HUES48 (cell line): Measurements from ENCODE around the gene HBD.
"Not testable (repeated sequence)": the region's sequence is repeated elsewhere in the genome, so short reads cannot be mapped to it uniquely, and the experiment has no call there.

ENCODE experiments used
- H3K27ac ChIP-seq: one replicate; pipeline ENCODE4 v1.7.0; 2013; ENCODE audit warnings: low read depth, low read length, inconsistent platforms
- H3K27me3 ChIP-seq: 2 replicates; pipeline ENCODE4 v1.6.1; 2013; ENCODE audit warnings: mild to moderate bottlenecking, low read length; ENCODE audit not compliant: control insufficient read depth, insufficient read depth
- H3K36me3 ChIP-seq: 2 replicates; pipeline ENCODE4 v1.6.1; 2013; ENCODE audit warnings: low read length; ENCODE audit not compliant: control insufficient read depth, insufficient read depth
- H3K4me1 ChIP-seq: 2 replicates; pipeline ENCODE4 v1.6.1; 2013; ENCODE audit warnings: mild to moderate bottlenecking, low read length; ENCODE audit not compliant: control insufficient read depth, insufficient read depth
- H3K4me3 ChIP-seq: 2 replicates; pipeline ENCODE4 v1.5.1; 2013; ENCODE audit warnings: mild to moderate bottlenecking, low read depth, low read length
- H3K9ac ChIP-seq: 2 replicates; pipeline ENCODE4 v1.6.1; 2013; ENCODE audit warnings: mild to moderate bottlenecking, low read depth, low read length, moderate library complexity
- H3K9me3 ChIP-seq: 2 replicates; pipeline ENCODE4 v1.6.1; 2013; ENCODE audit warnings: low read length; ENCODE audit not compliant: control insufficient read depth, insufficient read depth

The HBD gene

DNA sequence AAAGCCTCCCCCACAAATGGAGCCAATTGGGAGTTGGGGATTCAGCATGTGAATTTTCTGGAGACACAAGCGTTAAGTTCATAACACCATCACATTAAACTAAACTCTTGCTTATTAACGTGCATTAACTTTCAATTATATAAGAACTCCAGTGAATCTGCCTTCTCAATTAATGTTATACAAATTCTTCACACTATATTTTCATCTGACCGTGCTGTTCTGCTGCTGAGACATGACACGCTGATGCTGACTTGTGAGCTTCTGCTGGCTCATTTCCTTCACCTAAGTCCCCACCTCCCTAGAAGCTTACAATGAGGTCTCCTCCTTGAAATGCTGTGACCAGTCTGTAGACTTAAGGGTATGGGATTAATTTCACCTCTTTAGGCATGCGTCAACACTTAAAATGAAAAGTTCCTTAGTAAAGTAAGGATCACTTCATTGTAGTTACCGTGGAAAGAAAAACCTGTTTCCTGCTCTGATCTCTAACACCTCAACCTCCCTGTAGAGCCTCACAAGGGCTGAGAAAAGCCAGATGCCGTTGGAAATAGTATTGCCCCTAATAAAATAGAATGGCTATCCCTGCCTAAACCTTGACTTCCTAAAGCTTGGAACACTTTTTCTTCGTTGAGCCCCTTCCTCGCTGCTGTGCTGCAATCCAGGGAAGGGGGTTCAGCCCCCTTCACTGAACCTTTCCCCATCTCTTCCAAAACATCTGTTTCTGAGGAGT, 18.1 kb upstream of the HBD start:
- Histone ChIP-seq H3K9ac (no peak overlapping the region), H3K36me3 (no peaks in the 10 kb centered on the region), H3K9me3 (no peaks in the 10 kb centered on the region), H3K27ac (no peak overlapping the region), H3K27me3 (no peaks in the 10 kb centered on the region), H3K4me1 (peaks cover 5% of the 10 kb centered on the region; the same call in 1 of the 2 replicates), H3K4me3 (no peak overlapping the region)

DNA sequence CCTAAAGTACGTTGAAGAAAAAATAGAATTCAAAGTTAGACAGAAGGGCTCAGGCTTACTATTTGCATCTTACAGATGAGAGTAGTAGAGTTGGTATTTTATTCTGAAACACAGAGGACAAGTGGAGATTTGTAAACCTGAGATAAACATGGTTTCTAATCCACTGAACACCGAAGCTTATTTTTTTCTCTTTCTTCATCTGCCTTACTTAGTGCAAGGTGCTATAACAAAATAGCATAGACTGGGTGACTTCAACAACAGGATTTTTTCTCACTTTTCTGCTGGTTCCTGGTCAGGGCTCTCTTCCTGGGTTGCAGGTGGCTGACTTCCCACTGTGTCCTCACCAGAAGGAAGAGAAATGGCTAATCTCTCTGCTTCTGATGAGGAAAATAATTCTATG, 17.5 kb upstream of the HBD start:
- no peaks in the 10 kb centered on the region for H3K9me3 ChIP-seq
- H3K36me3 ChIP-seq: no peaks in the 10 kb centered on the region
- H3K27ac ChIP-seq: no peak overlapping the region
- no peaks in the 10 kb centered on the region for H3K27me3 ChIP-seq
- H3K9ac ChIP-seq: no peak overlapping the region
- H3K4me1 ChIP-seq: peaks cover under 1% of the 10 kb centered on the region; the same call in 1 of the 2 replicates
- H3K4me3 ChIP-seq: no peak overlapping the region

DNA sequence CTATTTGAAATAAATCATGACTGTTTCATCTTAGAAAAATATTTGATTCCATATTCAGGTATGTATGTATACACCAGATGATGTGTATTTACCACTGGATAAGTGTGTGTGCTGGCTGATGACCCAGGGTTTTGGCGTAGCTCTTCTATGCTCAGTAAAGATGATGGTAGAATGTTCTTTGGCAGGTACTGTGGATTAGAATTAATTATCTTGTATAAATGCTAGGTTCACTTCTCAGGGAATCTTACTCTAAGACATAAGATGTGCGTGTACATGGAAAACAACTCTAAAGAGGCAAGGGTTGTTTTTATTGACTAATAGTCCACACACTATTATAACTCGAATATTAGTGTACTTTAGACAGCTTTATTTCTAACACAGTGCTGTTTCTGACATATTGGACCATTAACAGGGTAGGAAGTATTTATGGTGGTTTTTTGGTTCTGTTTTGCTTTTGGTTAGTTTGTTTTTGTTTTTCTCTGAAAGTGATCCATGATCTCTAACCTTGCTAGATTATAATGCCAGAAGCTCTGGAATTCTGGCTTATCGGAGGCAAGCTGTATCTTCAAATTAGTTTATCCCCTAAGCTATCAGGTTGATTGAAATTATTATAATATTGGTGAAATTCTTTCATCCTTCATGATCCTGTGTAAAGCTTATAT, 16.4 kb upstream of the HBD start:
- H3K36me3 ChIP-seq: no peaks in the 10 kb centered on the region
- H3K4me1 ChIP-seq: no peaks in the 10 kb centered on the region
- H3K27me3 ChIP-seq: no peaks in the 10 kb centered on the region
- no peak overlapping the region for H3K9ac ChIP-seq
- no peaks in the 10 kb centered on the region for H3K9me3 ChIP-seq
- H3K4me3 ChIP-seq: no peak overlapping the region
- no peak overlapping the region for H3K27ac ChIP-seq

DNA sequence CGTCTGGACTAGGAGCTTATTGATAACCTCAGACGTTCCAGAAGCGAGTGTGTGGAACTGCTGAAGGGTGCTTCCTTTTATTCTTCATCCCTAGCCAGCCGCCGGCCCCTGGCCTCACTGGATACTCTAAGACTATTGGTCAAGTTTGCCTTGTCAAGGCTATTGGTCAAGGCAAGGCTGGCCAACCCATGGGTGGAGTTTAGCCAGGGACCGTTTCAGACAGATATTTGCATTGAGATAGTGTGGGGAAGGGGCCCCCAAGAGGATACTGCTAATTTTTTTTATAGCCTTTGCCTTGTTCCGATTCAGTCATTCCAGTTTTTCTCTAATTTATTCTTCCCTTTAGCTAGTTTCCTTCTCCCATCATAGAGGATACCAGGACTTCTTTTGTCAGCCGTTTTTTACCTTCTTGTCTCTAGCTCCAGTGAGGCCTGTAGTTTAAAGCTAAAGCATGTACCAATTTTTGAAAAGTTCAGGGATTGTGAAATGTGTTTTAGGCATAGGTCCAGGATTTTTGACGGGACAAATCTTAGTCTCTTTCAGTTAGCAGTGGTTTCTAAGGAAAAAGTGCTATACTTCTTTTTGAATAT, 15.6 kb upstream of the HBD start, which contains the start of gene HBG1:
TSS of gene HBG1 (minus strand) at position 51 of the 590 bp plus-strand sequence. CDS start 53 bp downstream, outside the sequence.
- not testable (repeated sequence) for H3K27ac ChIP-seq, H3K4me1 ChIP-seq, H3K36me3 ChIP-seq, H3K4me3 ChIP-seq, H3K27me3 ChIP-seq, H3K9me3 ChIP-seq, H3K9ac ChIP-seq

DNA sequence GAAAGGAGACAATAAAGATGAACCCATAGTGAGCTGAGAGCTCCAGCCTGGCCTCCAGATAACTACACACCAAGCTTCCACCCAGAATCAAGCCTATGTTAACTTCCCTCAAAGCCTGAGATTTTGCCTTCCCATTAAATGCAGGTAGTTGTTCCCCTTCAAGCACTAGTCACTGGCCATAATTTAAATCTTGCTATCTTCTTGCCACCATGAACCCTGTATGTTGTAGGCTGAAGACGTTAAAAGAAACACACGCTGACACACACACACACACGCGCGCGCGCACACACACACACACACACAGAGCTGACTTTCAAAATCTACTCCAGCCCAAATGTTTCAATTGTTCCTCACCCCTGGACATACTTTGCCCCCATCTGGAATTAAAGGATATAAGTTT, 14.2 kb upstream of the HBD start:
- H3K4me1 ChIP-seq, H3K36me3 ChIP-seq, H3K4me3 ChIP-seq, H3K9ac ChIP-seq, H3K27me3 ChIP-seq, H3K9me3 ChIP-seq, H3K27ac ChIP-seq: not testable (repeated sequence)

DNA sequence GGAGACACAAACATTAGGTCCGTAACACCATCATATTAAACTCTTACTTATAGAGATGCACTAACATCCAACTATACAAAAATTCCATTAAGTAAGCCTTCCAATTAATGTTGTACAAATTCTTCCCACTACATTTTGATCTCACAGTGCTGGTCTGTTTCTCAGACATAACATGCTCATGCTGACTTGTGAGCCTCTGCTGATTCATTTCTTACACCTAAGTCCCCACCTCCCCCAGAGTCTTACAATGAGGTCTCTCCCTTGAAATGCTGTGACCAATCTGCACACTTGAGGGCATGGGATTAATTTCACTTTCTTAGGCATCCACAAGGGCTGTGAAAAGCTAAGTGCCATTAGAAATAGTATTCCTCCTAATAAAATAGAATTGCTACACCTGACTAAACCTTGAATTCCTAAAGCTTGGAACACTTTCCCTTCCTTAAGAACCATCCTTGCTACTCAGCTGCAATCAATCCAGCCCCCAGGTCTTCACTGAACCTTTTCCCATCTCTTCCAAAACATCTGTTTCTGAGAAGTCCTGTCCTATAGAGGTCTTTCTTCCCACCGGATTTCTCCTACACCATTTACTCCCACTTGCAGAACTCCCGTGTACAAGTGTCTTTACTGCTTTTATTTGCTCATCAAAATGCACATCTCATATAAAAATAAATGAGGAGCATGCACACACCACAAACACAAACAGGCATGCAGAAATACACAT, 13.3 kb upstream of the HBD start:
- Histone ChIP-seq H3K9ac (no peak overlapping the region), H3K4me3 (no peak overlapping the region), H3K27ac (no peak overlapping the region), H3K27me3 (no peaks in the 10 kb centered on the region), H3K4me1 (no peaks in the 10 kb centered on the region), H3K36me3 (no peaks in the 10 kb centered on the region), H3K9me3 (no peaks in the 10 kb centered on the region)

DNA sequence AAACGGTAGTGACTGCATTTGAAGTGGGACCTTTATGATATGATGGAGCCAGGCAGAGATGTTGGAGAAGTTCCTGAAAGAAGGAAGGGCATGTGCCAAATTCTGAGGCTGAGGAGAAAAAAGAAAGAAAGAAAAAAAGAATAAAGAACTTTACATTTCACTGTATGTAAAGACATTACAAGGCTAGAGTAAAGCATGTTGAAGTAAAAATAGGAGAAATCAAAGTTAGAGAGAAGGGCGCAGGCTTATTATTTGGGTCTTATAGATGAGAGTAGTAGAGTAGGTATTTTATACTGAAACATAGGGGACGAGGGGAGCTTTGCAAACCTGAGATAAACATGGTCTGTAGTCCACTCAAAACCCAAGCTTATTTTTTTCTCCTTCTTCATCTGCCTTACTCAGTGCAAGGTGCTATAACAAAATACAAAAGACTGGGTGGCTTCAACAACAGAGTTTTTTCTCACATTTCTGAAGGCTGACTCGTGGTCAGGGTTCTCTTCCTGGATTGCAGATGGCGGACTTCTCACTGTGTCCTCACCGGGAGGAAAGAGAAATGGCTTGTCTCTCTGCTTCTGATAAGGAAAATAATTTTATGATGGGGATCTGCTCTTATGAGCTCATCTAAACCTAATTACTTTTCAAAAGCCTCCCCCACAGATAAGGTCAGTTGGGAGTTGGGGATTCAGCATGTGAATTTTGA, 12.6 kb upstream of the HBD start:
- H3K9me3 ChIP-seq: no peaks in the 10 kb centered on the region
- no peak overlapping the region for H3K9ac ChIP-seq
- no peak overlapping the region for H3K4me3 ChIP-seq
- no peaks in the 10 kb centered on the region for H3K4me1 ChIP-seq
- no peak overlapping the region for H3K27ac ChIP-seq
- no peaks in the 10 kb centered on the region for H3K27me3 ChIP-seq
- no peaks in the 10 kb centered on the region for H3K36me3 ChIP-seq

DNA sequence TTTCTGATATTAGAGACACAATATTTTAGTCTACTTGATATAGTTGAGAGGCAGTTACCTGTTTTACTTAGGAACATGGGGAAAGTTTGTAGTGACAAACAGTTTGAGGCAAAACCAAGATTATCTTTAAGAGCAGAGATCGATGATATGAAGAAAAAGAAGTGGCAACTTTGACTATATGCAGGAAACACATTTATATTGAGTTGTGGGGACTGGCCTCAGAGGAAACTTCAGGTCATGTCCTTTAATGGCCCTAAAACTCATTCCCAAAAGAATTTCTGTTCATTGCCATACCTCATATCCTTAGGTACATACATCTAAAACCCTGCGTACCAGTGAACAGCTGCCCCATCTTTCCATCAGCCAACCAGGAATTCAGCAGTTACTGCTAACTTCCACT, 10.9 kb upstream of the HBD start:
- no peaks in the 10 kb centered on the region for H3K36me3 ChIP-seq
- H3K9me3 ChIP-seq: no peaks in the 10 kb centered on the region
- H3K9ac ChIP-seq: no peak overlapping the region
- no peaks in the 10 kb centered on the region for H3K4me1 ChIP-seq
- no peaks in the 10 kb centered on the region for H3K27me3 ChIP-seq
- H3K4me3 ChIP-seq: no peak overlapping the region
- H3K27ac ChIP-seq: no peak overlapping the region

DNA sequence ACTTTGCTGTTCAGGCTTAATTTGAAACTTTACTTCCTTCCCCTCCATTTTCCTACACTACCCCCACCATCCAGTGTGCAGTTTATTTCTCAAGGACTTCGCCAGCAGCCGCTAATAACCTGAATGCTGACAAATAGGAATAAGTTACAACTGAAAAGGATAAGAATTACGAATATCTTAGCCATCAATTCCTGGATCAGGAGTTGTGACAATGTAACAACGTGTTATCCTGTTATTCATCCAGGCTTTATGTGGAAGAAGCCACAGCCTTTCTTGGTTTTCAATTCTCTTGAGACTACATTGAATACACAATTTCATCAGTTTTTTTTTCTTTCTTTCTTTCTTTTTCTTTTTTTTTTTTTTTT, 9.5 kb upstream of the HBD start:
- Histone ChIP-seq H3K9ac (no peak overlapping the region), H3K36me3 (no peaks in the 10 kb centered on the region), H3K4me1 (no peaks in the 10 kb centered on the region), H3K4me3 (no peak overlapping the region), H3K9me3 (no peaks in the 10 kb centered on the region), H3K27me3 (no peaks in the 10 kb centered on the region), H3K27ac (no peak overlapping the region)

DNA sequence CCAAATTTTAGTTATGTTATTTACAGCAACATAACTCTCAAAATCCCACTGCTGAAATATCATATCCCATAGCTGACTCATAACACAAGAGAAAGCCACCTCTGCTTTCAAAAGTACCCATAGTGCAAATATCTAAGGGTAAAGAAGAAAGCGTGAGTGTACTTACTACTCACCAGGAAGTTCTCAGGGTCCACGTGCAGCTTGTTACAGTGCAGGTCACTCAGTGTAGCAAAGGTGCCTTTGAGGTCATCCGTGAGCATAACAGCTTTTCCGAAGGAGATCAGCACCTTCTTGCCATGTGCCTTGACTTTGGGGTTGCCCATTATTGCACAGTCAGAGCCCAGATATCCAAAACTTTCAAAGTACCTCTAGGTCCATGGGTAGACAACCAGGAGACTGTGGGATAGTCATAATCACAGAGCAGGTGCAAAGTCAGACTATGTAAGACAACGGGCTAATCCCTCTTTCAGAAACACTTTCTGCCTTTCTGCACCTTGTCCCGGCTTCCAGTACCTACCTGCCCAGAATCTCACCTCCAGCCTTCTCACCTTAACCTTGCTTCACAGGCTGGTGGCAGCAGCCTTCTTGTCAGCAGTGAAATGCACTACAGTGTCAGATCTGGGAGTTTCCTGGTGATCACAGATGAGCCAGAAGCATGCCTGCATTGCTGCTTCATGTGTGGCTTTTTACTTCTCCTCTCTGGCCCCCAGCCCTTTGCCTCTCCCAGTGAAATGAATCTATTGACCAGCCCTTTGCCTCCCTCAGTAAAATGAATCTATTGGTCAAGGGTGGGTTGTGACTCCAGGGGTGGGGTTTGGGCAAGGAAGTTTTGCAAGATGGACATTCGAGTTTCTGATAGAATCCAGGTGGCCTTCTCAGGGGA, 8.9 kb upstream of the HBD start:
- Histone ChIP-seq H3K4me1 (no peaks in the 10 kb centered on the region), H3K27me3 (no peaks in the 10 kb centered on the region), H3K36me3 (no peaks in the 10 kb centered on the region), H3K9me3 (no peaks in the 10 kb centered on the region), H3K4me3 (no peak overlapping the region), H3K9ac (no peak overlapping the region), H3K27ac (no peak overlapping the region)
